ENCODE results near the gene NFIB. TPM values are rescaled to one million over a fixed set of nuclear protein-coding genes. Genes with fewer than 3 reads are reported as not detected.

Gene NFIB
- total and polyA plus RNA-seq, 8 donors: 8.9 to 65.0 (median 45.7) TPM

DNA sequence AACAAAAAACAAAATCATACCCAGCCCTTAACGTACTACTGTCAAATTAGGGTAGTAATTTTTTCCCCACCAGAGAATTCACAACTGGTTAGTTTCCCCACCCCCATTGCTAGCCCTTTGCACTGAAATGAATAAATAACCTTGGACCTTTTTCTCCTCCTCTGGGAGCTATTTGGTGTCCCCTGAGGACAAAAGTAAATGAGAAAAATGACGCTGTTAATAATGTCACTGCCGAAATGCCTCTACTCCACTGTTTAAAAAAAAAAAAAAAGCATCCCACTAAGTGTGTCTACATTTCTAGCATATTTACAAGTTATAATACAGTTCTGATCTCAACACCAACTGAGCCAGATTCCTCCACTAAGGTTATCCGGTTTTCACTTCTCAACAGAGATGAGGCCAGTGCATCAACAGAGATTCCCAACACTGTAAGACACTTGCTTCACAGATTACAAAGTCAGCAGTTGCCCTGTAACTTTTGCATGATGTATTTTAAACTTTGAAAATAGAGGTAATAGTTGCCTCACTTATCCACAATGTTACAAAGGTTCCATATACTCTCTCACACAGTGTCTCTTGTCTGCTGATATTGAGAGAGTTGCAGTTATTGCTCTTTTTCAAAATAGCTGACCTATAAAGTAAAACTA lies 5.1 kb upstream of the NFIB start:
- Histone ChIP-seq H3K4me1 (peaks cover 18 to 33% (median 28%) of the 10 kb centered on the region in 3 donors), H3K27me3 (no peaks in the 10 kb centered on the region), H3K9me3 (no peaks in the 10 kb centered on the region), H3K4me3 (no peak overlapping the region), H3K27ac (peak overlapping the region in 1 of 4 donors; percentile 87), H3K36me3 (no peaks in the 10 kb centered on the region)
- TF ChIP-seq, protein P1, sequence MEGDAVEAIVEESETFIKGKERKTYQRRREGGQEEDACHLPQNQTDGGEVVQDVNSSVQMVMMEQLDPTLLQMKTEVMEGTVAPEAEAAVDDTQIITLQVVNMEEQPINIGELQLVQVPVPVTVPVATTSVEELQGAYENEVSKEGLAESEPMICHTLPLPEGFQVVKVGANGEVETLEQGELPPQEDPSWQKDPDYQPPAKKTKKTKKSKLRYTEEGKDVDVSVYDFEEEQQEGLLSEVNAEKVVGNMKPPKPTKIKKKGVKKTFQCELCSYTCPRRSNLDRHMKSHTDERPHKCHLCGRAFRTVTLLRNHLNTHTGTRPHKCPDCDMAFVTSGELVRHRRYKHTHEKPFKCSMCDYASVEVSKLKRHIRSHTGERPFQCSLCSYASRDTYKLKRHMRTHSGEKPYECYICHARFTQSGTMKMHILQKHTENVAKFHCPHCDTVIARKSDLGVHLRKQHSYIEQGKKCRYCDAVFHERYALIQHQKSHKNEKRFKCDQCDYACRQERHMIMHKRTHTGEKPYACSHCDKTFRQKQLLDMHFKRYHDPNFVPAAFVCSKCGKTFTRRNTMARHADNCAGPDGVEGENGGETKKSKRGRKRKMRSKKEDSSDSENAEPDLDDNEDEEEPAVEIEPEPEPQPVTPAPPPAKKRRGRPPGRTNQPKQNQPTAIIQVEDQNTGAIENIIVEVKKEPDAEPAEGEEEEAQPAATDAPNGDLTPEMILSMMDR (IDR thresholded peaks at IDR 0.05): no peak
- ATAC-seq (no peak), FAIRE-seq (no peak), DNase-seq (no peak)
- 19 to 29% methylated on average over 4 of the region's 4 CpGs for WGBS, 2 donors
- intact Hi-C loops (cut with DNase I): no loop called here

DNA sequence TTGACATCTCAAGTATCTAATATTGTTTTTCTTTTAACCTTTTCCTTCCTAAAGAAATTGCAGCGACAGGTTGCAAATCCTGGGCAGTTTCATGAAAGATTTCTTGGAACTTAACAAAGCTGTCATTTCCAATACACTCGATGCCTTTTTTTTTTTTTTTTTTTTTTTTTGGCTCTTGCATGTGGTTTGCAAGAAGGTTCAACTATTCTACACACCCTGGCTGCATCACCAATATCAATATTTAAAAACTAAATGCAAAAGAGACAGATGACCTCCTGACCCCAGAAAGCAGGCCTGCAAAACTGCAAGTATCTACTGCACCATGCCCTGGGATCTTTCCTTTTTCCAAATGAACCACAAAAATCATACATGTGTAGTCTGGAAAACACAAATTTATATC lies 4.4 kb upstream of the NFIB start:
- no peak for ATAC-seq
- Histone ChIP-seq H3K9me3 (no peaks in the 10 kb centered on the region), H3K27ac (peak overlapping the region in 2 of 4 donors; percentile 77 to 87), H3K27me3 (no peaks in the 10 kb centered on the region), H3K36me3 (no peaks in the 10 kb centered on the region), H3K4me1 (peaks cover 14 to 33% (median 28%) of the 10 kb centered on the region in 3 donors), H3K4me3 (no peak overlapping the region)
- intact Hi-C loops (cut with DNase I): no loop called here
- WGBS, 2 donors: 12 to 19% methylated on average over 2 of the region's 2 CpGs
- no peak for DNase-seq
- FAIRE-seq: no peak
- TF ChIP-seq, protein P1 (IDR thresholded peaks at IDR 0.05): no peak

DNA sequence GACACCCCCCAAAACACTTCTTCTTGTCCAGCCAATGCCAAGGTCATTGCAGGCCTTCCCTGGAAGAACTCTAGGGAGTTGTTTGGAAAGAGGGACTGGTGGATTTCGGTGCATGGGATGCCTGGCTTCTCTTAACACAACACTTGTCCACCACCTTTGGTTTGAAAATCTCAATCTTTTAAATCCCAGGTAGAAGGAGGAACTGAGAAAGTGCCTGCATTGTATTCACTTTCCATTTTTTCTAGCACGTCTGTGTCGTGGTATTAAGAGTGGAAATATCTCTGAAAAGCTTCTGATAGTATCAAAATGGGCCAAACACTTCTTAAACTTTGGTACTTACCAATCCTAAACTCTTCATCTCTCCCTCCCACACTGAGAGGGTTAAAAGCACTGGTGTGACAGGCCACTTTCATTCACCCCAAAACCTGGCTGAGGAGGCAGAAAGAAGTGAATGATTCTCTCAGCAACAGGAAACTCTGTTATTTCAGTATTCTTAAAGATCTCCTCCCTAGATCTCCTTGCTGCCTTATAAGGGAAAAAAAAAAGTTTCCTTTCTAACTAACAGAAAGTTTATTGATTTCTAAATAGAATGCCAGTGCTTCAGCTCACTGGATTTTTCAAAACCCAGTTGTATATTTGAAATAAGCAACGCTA lies 3.9 kb upstream of the NFIB start:
- TF ChIP-seq, protein P1 (IDR thresholded peaks at IDR 0.05): no peak
- H3K4me3 ChIP-seq: no peak overlapping the region

DNA sequence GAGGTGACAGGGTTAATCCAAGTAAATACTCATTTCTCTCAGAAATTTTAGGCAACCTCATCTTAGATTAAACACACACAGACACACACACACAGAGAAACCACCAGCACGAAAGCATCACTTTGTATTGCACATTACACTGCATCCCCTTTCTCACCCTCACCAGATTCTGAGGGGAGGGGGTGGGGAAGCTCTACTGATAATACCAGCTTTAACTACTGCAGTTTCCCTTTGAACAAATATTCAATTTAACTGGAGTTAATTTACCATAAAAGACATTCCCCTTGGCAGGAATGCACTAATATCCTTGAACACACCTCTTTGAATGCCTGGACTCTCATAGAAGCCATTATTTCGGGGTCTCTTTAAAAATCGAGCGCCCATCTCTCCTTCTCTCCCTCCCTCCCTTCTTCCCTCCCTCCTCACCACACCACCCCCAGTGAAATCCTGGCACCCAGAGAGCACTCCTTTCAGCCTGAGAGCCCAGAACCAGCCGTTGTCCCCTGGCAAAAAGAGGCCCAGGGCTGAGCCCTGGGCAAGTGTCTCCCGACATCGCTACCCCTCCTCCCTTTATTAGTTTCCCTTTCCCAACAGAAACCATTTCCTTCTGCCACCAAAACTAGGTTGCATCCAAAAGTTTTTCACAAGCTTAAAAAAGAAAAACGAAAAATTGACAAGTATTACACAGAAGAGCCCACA lies 2.8 kb upstream of the NFIB start:
- TF ChIP-seq, protein P1 (IDR thresholded peaks at IDR 0.05): no peak
- Histone ChIP-seq H3K4me3 (peak overlapping the region in 2 of 4 donors; percentile 74 to 75), H3K27me3 (no peaks in the 10 kb centered on the region), H3K36me3 (no peaks in the 10 kb centered on the region), H3K4me1 (peaks cover 11 to 33% (median 28%) of the 10 kb centered on the region in 3 donors), H3K9me3 (no peaks in the 10 kb centered on the region), H3K27ac (peak overlapping the region in 3 of 4 donors; percentile 47 to 87 (median 77))
- 64 to 67% methylated on average over 8 of the region's 8 CpGs for WGBS, 2 donors
- intact Hi-C loops (cut with DNase I): no loop called here
- no peak for FAIRE-seq
- no peak for DNase-seq
- no peak for ATAC-seq

More for the DNA sequence above, 3.9 kb upstream of the NFIB start:
- FAIRE-seq (no peak), DNase-seq (no peak), ATAC-seq (no peak)
- Histone ChIP-seq H3K36me3 (no peaks in the 10 kb centered on the region), H3K27ac (peak overlapping the region in 2 of 4 donors; percentile 77 to 87), H3K27me3 (no peaks in the 10 kb centered on the region), H3K9me3 (no peaks in the 10 kb centered on the region), H3K4me1 (peaks cover 11 to 33% (median 28%) of the 10 kb centered on the region in 3 donors)
- intact Hi-C loops (cut with DNase I): no loop called here
- WGBS, 2 donors: 47 to 49% methylated on average over 4 of the region's 4 CpGs

All from pancreas (tissue), 10 donors.